SK-N-SH treated with all-trans-retinoic acid at 6 μM for 48 hours (cell line): ENCODE data around the gene OLFM1.

Source experiments
- ATAC-seq: fragments of 200-7000 bp; cut with Tn5 transposase; 3 replicates; pipeline ENCODE4 v1.9.1; 2020; ENCODE audit warnings: mild to moderate bottlenecking, moderate library complexity
- ARNTL ChIP-seq: fragments of 450-650 bp; formaldehyde crosslinking; IDR thresholded peaks from 2 replicates; pipeline ENCODE4 v1.5.0; 2020; ENCODE audit warnings: low read depth, mild to moderate bottlenecking, moderate library complexity, borderline replicate concordance
- BACH2 ChIP-seq: fragments of 250-450 bp; sonication (Bioruptor Pico); IDR thresholded peaks from 2 replicates; pipeline ENCODE4 v1.9.0; 2021; ENCODE audit warnings: mild to moderate bottlenecking, borderline replicate concordance
- CSDC2 ChIP-seq: fragments of 250-450 bp; sonication (Bioruptor Pico); IDR thresholded peaks from 2 replicates; pipeline ENCODE4 v1.5.0; 2020; ENCODE audit warnings: mild to moderate bottlenecking, moderate library complexity
- ESRRG ChIP-seq: fragments of 250-450 bp; sonication (Bioruptor Pico); IDR thresholded peaks from 2 replicates; pipeline ENCODE4 v1.6.1; 2021; ENCODE audit warnings: mild to moderate bottlenecking
- GLIS3 ChIP-seq: fragments of 250-450 bp; sonication (Bioruptor Pico); IDR thresholded peaks from 2 replicates; pipeline ENCODE4 v1.5.0; 2020; ENCODE audit warnings: mild to moderate bottlenecking, moderate library complexity
- ISL1 ChIP-seq: fragments of 250-450 bp; sonication (Bioruptor Pico); IDR thresholded peaks from 2 replicates; pipeline ENCODE4 v2.1.2; 2022; ENCODE audit warnings: mild to moderate bottlenecking, moderate library complexity
- OSR1 ChIP-seq: fragments of 250-450 bp; sonication (Bioruptor Pico); IDR thresholded peaks from 2 replicates; pipeline ENCODE4 v1.8.0; 2022; ENCODE audit warnings: moderate library complexity, mild to moderate bottlenecking, inconsistent platforms
- PATZ1 ChIP-seq: fragments of 250-450 bp; sonication (Bioruptor Pico); IDR thresholded peaks from 2 replicates; pipeline ENCODE4 v1.8.0; 2020; ENCODE audit warnings: mild to moderate bottlenecking, moderate library complexity, borderline replicate concordance
- POU6F1 ChIP-seq: fragments of 250-450 bp; sonication (Bioruptor Pico); IDR thresholded peaks from 2 replicates; pipeline ENCODE4 v1.8.0; 2021; ENCODE audit warnings: low read depth, mild to moderate bottlenecking, moderate library complexity, borderline replicate concordance
- RARB ChIP-seq: fragments of 250-450 bp; sonication (Bioruptor Pico); IDR thresholded peaks from 2 replicates; pipeline ENCODE4 v1.8.0; 2021; ENCODE audit warnings: mild to moderate bottlenecking, moderate library complexity
- SNAI2 ChIP-seq: fragments of 250-450 bp; sonication (Bioruptor Pico); IDR thresholded peaks from 2 replicates; pipeline ENCODE4 v1.5.0; 2020; ENCODE audit warnings: mild to moderate bottlenecking, moderate library complexity
- TCF4 ChIP-seq: fragments of 250-450 bp; sonication (Bioruptor Pico); IDR thresholded peaks from 2 replicates; pipeline ENCODE4 v1.8.0; 2021; ENCODE audit warnings: mild to moderate bottlenecking, moderate library complexity, borderline replicate concordance
- TOX ChIP-seq: fragments of 250-450 bp; sonication (Bioruptor Pico); IDR thresholded peaks from 2 replicates; pipeline ENCODE4 v1.8.0; 2021; ENCODE audit warnings: mild to moderate bottlenecking, moderate library complexity, borderline replicate concordance
- TSHZ2 ChIP-seq: fragments of 250-450 bp; sonication (Bioruptor Pico); IDR thresholded peaks from 2 replicates; pipeline ENCODE4 v1.5.0; 2020; ENCODE audit warnings: mild to moderate bottlenecking, moderate library complexity
- ZC3H10 ChIP-seq: fragments of 250-450 bp; sonication (Bioruptor Pico); IDR thresholded peaks from 2 replicates; pipeline ENCODE4 v1.5.1; 2021; ENCODE audit warnings: mild to moderate bottlenecking, moderate library complexity
- ZFP3 ChIP-seq: fragments of 250-450 bp; sonication (Bioruptor Pico); IDR thresholded peaks from 2 replicates; pipeline ENCODE4 v1.5.0; 2020; ENCODE audit warnings: mild to moderate bottlenecking, moderate library complexity
- ZFP30 ChIP-seq: fragments of 450-650 bp; formaldehyde crosslinking; IDR thresholded peaks from 2 replicates; pipeline ENCODE4 v1.5.0; 2022; ENCODE audit warnings: mild to moderate bottlenecking, moderate library complexity
- ZNF565 ChIP-seq: fragments of 450-650 bp; formaldehyde crosslinking; conservative IDR thresholded peaks from 2 replicates; pipeline ENCODE4 v1.5.0; 2020; ENCODE audit warnings: low read depth, mild to moderate bottlenecking, moderate library complexity
- ZNF70 ChIP-seq: fragments of 450-650 bp; formaldehyde crosslinking; IDR thresholded peaks from 2 replicates; pipeline ENCODE4 v1.5.0; 2020; ENCODE audit warnings: mild to moderate bottlenecking, moderate library complexity
- ZNF8 ChIP-seq: fragments of 450-650 bp; formaldehyde crosslinking; IDR thresholded peaks from 2 replicates; pipeline ENCODE4 v1.5.0; 2020; ENCODE audit warnings: mild to moderate bottlenecking, moderate library complexity
- TF ChIP-seq, protein P1 (sequence below): fragments of 250-450 bp; sonication (Bioruptor Pico); IDR thresholded peaks from 2 replicates; pipeline ENCODE4 v1.5.1; 2021; ENCODE audit warnings: mild to moderate bottlenecking, moderate library complexity
- TF ChIP-seq, protein P2 (sequence below): fragments of 250-450 bp; sonication (Bioruptor Pico); IDR thresholded peaks from 2 replicates; pipeline ENCODE4 v1.5.1; 2020; ENCODE audit warnings: low read depth, mild to moderate bottlenecking, moderate library complexity

Gene OLFM1

GRCh38 chr9:135082536-135082935 lies 4.9 kb upstream of the OLFM1 start (continued):
- TF ChIP-seq RARB (CRISPR knock-in tag) (no peak), ZNF565 (no peak), BACH2 (CRISPR knock-in tag) (no peak), TCF4 (CRISPR knock-in tag) (no peak), ISL1 (CRISPR knock-in tag) (no peak), ZFP3 (CRISPR knock-in tag) (no peak), ZNF8 (no peak), GLIS3 (CRISPR knock-in tag) (no peak), ZFP30 (CRISPR knock-in tag) (no peak), ARNTL (CRISPR knock-in tag) (no peak), OSR1 (no peak), PATZ1 (CRISPR knock-in tag) (no peak)

DNA sequence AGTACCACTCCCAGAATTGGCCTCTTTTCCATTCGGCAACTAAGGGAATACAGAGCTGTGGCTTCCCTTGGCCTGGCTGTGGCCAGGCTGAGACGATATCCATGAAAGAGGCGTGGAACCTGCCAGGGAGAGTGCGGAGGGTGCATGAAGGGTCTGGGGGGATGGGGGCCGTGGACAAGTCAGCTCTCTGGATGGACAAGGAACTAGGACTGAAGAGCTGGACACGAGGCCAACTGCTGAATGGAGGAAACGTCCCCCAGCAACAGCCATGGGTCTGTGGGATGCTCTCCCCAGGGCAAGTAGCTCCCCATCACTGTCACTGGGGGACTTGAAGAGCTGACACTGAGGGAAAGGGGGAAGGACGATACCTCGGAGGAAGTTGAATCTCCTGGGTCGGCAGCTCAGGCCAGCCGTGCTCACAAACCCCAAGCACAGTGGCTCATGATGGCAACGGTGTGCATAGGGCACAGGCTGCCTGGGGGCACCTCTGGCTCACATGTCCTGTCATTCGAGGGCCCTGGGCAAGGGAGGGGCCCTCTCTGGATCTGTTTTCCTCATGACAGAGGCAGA lies 4.1 kb upstream of the OLFM1 start:
- ATAC-seq: no peak
- TF ChIP-seq ZFP30 (CRISPR knock-in tag) (no peak), PATZ1 (CRISPR knock-in tag) (no peak), TCF4 (CRISPR knock-in tag) (no peak), TOX (CRISPR knock-in tag) (no peak), POU6F1 (CRISPR knock-in tag) (no peak), TSHZ2 (CRISPR knock-in tag) (no peak), ISL1 (CRISPR knock-in tag) (no peak), BACH2 (CRISPR knock-in tag) (no peak), OSR1 (no peak), ZC3H10 (no peak), ESRRG (CRISPR knock-in tag) (no peak), ZNF70 (no peak), ARNTL (CRISPR knock-in tag) (no peak)
- TF ChIP-seq, protein P1, sequence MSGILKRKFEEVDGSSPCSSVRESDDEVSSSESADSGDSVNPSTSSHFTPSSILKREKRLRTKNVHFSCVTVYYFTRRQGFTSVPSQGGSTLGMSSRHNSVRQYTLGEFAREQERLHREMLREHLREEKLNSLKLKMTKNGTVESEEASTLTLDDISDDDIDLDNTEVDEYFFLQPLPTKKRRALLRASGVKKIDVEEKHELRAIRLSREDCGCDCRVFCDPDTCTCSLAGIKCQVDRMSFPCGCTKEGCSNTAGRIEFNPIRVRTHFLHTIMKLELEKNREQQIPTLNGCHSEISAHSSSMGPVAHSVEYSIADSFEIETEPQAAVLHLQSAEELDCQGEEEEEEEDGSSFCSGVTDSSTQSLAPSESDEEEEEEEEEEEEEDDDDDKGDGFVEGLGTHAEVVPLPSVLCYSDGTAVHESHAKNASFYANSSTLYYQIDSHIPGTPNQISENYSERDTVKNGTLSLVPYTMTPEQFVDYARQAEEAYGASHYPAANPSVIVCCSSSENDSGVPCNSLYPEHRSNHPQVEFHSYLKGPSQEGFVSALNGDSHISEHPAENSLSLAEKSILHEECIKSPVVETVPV: no peak

- no peak for ATAC-seq
- TF ChIP-seq ZFP3 (CRISPR knock-in tag) (no peak), OSR1 (no peak), BACH2 (CRISPR knock-in tag) (no peak), CSDC2 (CRISPR knock-in tag) (no peak), ZC3H10 (no peak), RARB (CRISPR knock-in tag) (no peak), ZNF8 (no peak), TCF4 (CRISPR knock-in tag) (no peak), ZNF70 (no peak), TOX (CRISPR knock-in tag) (no peak), ZFP30 (CRISPR knock-in tag) (no peak), ZNF565 (no peak), ARNTL (CRISPR knock-in tag) (no peak), ISL1 (CRISPR knock-in tag) (no peak), GLIS3 (CRISPR knock-in tag) (no peak), SNAI2 (CRISPR knock-in tag) (no peak)
- TF ChIP-seq, protein P2, sequence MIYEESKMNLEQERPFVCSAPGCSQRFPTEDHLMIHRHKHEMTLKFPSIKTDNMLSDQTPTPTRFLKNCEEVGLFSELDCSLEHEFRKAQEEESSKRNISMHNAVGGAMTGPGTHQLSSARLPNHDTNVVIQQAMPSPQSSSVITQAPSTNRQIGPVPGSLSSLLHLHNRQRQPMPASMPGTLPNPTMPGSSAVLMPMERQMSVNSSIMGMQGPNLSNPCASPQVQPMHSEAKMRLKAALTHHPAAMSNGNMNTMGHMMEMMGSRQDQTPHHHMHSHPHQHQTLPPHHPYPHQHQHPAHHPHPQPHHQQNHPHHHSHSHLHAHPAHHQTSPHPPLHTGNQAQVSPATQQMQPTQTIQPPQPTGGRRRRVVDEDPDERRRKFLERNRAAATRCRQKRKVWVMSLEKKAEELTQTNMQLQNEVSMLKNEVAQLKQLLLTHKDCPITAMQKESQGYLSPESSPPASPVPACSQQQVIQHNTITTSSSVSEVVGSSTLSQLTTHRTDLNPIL (CRISPR knock-in tag): no peak
- TF ChIP-seq, protein P1: no peak
Observed at GRCh38 chr9:135083831-135084230, 3.6 kb upstream of the OLFM1 start.
